SIG-M5 treated with dmso at 0.1 percent for 504 hours (cell line): ENCODE data around the gene OR7D2.
A peak's percentile ranks its signal among the peaks of the same experiment; 100 is the strongest.
"Not testable (repeated sequence)": the region's sequence is repeated elsewhere in the genome, so short reads cannot be mapped to it uniquely, and the experiment has no call there.

Experiments
- DNase-seq: peaks from one replicate; lab custom pipeline; 2025; ENCODE audit not compliant: unreplicated experiment; lab: John Stamatoyannopoulos, UW

The OR7D2 gene

DNA sequence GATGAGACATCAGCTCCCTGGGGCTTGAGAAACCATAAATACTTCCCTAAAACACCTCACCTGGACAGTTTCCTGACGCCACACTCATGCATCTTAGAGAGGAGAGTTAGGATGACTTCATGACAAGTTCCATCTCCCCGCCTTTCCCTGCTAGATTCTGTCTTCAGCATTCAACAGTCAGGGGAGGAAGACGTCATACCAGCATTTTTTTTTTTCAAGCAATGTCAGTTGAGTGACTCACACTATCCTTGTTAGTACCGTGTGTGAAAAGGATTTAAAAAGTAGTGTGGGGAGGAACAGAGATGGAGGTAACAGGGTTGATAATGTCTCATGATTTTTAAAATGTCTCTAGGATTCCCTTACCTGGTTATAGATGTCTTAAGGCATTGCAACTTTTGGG is at the start of gene OR7D2:
Gene OR7D2 (plus strand): TSS at position 79 of the 400 bp plus-strand sequence. CDS start 6,803 bp downstream, outside the sequence.
- no peak for DNase-seq

DNA sequence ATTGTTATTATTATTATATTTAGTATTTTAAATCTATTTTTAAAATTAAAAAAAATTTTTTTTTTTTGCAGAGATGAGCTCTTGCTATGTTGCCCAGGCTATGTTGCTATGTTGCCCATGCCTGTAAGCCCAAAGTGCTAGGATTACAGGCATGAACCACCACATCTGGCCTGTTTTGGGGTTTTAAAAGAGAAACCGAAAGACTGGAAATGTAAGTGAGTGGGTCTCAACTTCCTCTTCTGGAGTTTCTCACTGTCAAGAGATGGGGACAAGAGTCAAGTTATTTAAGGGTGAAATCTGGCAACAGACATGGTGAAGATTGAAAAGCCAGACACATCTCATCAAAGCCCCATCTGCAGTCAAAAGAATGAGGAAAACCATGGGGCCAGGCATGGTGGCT is 47.8 kb upstream of the OR7D2 start:
- DNase-seq: peak; percentile 68

DNA sequence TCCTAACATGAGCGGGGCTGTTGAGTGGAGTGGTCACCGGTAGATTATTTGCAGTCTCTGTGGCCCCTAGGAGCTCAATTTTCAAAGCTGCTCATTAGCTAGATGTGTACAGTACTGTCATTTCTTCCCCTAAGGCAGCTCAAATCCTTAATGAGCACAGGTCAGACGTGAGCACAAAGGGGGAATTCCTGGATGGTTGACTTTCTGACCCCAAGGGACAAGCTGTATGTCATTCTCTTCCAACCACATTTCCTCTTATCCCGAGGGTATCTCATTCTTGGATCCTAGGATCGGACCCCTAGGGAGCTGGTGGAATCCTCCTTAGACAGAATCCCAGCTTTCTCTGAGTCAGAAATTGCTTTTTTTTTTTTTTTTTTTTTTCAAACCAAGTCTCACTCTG is 46.4 kb upstream of the OR7D2 start:
- DNase-seq: no peak

DNA sequence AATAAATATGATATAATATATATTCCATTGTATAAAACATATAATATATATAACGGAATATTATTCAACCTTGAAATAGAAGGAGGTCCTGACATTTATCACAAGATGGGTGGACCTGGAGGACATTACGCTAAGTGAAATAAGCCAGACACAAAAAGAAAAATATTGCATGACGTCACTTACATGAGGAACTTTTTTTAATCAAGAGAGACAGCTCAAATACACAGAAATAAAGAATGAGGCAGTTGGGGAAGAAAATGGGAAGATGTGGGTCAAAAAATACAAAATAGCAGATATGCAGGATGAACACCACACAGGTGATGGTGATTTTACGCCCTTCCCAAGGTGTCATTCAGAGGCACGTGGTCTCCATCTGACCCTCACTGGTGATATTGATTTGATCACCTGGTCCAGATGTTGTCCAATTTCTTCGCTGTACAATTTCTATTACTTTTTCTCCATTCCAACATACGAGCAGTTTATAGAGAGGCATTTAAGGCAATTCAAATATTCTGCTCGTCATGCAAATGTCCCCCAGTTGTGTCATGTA is 39.1 kb upstream of the OR7D2 start:
- no peak for DNase-seq

DNA sequence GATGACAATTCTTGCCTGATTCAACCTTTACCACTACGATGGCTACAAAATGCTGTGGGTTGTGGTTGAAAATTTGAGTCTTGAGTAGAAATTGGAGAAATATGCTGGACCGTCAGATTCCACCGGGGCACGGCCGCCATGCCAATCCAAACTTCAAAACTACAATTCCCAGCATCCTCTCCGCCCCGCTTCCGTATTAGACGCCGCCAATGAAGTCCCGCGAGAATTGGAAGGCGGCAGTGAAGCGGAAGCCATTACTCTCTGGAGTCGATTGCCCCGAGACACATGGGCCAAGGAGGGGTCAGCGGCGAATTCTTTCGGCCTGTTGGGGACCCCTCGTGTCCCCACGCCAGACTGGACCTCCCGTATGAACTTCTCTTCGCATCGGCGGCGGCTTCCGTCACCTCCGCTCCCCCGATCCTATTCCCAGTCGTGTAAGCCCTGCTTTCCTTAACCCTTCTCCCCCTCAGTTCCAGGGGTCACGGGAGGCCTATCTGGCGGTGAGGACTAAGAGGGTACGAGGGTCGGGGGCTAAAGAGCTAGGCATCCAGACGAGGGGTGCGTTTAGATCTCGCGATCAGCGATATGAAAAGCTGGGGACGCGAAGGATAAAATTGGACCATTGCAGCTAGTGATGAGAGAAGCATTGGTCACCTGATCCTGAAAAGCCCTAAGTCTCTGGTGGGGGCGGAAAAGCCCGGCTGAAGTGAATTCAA is 38.5 kb upstream of the OR7D2 start, which contains the start of gene ZNF317:
Gene ZNF317 (plus strand): TSS at position 239 of the 716 bp plus-strand sequence. CDS start 15,620 bp downstream, outside the sequence.
- DNase-seq: peak; percentile 88

DNA sequence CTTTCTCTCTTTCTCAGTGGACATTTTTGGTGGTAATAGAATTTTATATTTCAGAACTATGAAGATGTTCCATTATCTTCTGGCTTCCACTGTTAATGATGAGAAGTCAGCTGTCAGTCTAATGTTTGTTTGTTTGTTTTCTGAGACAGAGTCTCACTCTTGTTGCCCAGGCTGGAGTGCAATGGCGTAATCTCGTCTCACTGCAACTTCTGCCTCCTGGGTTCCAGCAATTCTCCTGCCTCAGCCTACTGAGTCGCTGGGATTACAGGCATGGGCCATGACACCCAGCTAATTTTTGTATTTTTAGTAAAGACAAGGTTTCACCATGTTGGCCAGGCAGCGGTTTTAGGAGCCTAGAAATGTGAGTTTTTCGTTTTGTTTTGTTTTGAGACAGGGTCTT is 33.9 kb upstream of the OR7D2 start:
- no peak for DNase-seq

DNA sequence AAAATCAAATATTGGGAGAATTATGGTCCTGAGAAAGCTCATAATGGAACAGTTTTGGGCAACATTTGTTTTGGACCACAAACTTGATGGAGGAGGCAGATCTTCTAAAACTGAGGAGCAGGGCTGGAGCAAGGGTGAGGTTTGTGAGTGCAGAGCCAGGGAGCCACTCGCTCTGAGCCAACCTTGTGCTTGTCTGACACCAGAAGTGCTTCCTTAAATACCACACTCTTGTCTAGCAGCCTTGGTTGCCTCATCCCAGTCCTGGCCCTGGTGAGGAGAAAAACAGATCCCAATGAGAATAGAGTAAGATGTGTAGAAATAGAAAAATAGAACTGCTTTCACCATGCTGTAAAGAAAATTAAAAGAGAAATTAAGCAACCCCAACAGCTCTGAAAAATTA is 31.9 kb upstream of the OR7D2 start:
- no peak for DNase-seq

DNA sequence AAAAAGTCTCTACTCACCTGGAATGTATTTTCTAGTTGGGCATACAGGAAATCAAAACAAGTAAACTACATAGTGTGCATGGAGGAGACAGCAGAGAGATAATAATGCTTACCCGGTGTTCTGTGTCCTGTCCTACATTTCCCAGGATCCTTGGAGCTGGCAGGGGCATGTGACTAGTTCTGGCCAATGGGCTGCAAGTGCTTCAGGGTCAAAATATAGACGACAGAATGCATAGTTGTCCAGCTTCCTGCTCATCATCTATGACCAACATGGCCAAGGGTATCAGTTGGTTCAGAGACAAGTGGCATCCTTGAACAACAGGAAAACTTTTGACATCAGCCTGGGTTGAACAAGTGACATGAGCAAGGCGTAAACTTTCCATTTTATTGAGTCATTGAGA is 30.1 kb upstream of the OR7D2 start:
- no peak for DNase-seq

DNA sequence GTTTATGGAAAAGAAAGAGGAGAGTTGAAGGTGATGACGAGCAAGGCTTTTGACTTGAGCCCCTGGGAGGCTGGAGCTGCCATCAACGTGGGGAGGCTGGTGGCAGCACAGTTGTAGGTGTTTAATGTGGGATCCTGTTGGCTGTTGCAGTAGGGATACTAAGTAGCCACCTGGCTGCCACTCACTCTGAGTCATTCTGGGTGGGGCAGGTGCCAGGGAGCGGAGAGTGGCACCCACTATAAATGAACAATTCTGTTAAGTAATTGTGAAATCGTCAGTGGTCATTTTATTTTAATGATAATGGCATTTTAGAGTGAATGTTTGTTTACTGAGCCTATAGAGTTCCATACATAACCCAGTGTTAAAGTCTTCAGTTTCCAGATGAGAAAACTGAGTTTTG is 28.8 kb upstream of the OR7D2 start:
- DNase-seq: no peak

DNA sequence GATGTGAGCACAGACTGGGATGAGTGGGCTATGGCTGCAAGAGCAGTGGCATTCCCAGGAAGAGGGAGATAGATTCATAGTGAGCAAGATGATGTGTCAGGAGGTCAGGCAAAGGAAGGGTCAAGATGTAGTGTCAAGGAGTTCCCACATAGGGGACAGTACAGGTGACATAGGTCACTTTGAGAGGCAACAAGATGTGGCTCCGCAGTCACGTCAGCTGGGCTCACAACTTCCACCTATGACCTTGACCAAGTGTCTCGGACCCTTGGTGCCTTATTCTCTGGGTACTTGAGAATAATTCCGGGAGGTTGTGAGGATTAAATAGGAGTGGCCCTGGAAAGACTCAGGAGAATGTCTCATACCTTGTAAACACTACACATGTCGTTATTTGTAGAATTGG is 28.1 kb upstream of the OR7D2 start:
- DNase-seq: no peak

DNA sequence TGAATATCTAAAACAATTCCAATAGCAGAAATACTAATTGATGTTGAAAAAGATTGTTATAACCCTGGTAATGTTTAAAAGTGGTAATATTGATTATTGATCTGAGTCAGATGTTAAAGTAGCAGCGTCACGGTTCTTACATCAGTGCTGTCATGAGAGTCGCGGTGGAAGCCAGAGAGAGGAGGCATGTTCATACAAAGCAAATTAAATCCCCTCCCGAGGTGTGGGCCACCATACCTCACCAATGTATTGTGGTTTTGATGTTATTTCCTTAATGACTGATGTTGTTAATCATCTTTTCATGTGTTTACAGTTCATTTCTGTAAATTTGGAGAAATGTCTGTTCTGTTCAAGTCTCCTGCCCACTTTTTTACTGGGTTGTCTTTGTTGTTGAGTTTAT is 27.4 kb upstream of the OR7D2 start:
- no peak for DNase-seq

DNA sequence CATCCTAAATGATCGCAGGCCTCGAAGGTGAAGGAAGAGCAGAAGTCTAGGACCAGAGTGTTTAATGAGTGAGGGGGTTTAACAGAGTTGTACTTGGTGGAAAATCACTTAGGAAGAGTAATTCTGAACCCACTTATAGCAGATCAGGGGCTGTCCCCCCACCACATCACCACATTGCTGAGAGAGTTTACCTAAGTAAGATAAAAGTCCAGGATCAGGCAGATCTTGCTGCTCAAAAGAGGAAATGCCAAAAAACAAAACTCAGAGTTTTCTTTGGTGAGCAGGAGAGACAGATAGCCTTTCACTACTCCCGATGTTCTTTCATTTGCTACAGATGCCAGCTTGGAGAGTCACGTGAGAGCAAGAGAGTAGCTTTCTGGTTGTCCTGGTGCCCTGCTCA is 23.2 kb upstream of the OR7D2 start:
- no peak for DNase-seq

DNA sequence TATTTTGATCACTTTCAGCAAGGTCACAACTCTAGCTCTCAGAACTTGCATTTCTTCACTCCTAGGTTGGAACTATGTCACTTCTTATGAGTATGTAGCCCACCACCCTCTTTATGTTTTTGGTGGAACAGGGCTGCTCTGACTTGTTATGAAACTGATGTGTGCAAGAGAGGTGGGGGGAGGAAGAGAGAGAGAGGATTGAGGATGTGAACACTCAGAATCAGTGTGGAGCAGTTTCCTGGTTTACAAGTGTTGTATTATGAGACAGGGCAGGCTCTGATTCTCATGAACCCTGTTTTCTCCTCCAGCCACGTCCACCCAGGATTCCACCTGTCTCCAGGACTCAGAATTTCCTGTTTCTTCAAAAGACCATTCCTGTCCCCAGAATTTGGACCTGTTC is 22.5 kb upstream of the OR7D2 start:
- no peak for DNase-seq

DNA sequence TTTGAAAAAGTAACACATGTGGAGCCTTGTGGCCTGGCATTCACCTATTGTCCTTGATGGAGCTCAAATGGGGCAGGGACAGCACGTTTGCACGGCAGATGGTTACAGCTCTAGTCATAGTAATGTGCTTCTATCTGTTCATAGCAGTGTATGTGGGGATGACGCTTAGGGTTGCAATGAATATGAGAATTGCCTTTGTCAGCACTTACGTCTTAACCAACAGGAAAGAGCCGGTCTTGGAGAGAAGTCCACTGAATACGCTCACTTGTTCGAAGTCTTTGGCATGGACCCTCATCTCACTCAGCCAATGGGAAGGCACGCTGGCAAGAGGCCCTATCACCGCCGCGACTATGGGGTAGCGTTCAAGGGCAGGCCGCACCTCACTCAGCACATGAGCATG is 18.9 kb upstream of the OR7D2 start:
- no peak for DNase-seq

DNA sequence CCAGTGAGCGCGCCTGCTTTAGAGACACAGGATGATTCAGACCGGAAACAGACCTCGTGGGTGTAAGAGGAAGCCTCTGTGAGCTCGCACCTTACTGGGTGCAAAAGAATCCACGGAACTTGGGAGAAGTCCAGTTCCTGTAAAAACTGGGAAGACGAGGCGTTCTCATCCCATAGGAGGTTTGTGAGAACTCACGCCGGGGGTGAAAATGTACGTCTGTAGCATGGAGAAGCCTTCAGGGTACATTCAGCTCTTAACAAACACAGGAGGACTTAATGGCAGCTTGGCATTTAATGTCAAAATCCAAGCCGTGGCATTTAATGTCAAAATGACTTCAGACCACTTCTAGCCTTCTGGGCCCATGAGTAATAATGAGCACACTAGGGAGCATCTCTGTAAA is 17.4 kb upstream of the OR7D2 start:
- DNase-seq: no peak

DNA sequence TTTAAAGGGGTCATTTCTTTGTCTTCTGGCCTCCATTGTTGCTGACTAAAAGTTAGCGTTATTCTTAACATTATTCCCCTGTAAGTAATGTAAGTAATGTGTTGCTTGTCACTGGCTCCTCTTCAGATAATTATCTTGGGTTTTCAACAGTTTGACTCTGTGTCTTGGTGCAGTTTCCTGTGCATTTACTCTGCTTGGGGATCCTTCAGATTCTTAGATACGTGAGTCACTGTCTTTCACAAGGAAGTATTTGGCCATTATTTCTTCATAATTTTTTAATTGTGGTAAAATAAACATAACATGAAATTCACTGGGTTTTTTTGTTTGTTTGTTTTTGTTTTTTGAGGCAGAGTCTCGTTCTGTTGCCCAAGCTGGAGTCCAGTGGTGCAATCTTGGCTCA is 13.5 kb upstream of the OR7D2 start:
- DNase-seq: no peak

DNA sequence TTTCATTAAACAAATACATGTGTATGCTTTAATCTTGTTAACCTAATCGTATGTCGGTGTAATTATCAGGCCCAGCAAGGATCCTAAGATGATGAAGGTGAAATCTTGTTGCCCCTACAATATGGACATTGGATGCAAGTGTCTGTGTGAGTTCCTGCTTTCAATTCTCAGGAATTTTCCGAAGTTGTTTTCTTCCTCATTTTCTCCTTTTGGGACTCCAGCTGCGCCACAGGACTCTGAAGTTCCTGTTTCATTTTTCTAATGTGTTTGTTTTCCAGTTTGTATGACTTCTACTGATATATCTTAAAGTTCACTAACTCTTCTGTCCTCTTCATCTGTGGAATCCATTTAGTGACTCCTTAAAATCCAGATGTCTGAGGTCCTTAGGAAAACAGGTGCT is 11.9 kb upstream of the OR7D2 start:
- no peak for DNase-seq

DNA sequence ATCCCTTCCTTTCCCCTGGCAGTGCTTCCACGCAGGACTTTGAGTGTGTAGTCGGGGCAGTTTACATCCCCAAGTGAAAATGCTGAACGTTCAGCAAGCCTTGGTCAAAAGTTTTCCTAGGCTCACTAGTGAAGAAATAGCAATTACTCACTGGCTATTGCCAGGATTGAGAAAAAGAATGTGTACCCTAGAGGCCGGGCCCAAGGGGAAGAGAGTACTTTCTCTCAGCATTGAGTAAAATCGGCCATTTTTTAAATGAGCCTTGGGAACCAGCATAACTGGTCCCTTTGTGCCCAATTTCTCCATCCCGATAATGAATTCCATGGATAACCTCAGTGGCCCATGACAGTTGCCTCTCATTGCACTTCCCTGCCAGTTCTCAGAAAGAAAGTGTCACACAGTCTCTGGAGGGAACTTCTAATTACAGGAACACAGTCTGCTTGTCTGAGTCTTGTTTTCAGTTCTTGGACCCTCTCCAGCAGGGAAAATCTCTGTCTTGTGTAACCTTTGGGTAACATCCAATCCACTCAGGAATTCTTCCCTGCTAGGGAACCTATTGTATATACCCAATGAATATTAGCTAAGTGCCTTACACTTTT is 7.3 kb upstream of the OR7D2 start:
- no peak for DNase-seq

DNA sequence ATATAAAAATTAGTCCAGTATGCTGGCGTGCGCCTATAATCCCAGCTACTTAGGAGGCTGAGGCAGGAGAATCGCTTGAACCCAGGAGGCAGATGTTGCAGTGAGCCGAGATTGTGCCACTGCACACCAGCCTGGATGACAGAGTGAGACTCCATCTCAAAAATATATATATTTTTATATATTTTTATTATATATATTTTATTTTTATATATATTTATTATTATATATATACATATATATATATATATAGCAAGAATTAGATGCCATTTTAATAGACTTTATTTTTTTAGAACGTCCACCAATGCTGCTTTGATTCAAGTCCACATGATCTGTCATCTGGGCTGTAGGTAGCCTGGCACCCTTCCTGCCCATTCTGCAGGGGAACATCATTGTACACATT is 3.5 kb upstream of the OR7D2 start:
- no peak for DNase-seq

DNA sequence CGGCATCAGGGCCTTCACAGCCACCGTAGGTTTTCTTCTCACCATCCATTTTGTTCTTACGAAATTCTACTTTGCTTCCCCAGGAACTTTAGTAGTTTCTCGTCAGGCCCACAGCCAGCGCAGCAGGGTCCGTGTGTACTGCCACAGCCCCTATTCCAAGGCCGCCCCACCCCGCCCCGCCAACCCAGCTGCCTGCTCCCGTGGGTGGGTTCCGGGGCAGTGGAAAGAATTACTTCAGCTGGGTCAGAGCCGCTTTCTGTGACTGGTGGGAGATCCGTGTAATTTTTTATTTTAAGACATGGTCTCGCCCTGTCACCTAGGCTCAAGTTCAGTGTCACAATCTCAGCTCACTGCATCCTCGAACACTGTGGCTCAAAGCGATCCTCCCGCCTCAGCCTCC is 4.2 kb downstream of the OR7D2 start:
- no peak for DNase-seq

DNA sequence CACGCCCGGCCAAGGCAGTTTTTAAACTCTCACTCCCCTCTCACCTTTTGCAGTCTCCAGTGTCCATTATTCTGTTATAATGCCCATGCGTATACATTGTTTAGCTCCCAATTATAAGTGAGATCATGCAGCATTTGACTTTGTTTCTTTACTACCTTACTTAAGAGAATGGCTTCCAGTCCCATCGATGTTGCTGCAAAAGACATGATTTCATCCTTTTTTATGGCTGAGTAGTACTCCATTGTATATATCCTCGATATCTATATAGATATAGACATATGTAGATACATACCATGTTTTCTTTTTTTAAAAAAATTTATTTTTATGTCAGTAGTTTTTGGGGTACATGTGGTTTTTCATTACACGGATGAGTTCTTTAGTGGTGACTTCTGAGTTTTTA is 8.4 kb downstream of the OR7D2 start:
- no peak for DNase-seq

DNA sequence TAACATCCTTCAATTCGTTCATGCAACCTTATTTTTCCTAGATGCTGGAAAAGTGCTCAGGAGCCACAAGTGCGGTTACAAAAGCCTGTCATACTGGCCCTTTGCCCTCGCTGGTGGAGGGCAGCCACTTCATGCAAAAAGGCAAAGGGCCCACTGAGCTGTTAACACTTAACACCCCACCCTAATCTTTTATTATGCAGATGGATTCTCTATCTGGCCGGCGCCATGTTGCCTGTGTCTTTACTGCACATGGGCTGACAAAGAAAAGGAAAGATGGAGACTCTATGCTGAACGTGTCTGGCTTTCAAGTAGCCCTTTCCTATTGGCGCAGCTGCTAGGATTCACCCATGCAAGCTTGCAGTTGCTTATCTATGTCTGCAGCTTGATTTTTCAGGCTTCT is 10.8 kb downstream of the OR7D2 start:
- no peak for DNase-seq

DNA sequence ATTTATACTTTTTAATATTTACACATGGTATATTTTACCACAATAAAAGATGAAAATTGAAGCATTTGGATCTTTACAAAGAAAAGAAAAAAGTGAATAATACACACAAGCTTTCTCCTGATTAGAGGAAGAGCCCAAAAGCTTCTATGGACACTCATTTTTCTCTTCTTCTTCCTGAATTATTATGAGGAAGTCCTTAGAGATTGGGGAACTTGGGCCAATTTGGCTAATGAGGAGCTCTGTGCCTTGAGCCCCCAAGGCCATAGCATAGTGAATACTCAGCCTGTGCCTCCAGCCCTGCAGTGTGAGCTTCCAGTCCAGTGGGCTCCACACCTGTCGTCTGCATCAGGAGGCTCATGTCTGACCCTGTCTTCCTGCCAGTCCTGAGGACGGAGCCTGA is 19.3 kb downstream of the OR7D2 start:
- not testable (repeated sequence) for DNase-seq
